Measurements from ENCODE around the gene USP46.

USP46 gene

GRCh38 chr4:52657618-52658501 is 1.2 kb downstream of the USP46 start:
- in situ Hi-C loops (cut with HindIII; ENCODE audit: low sequenced_read_pairs) = no loop called here

- in situ Hi-C loops (cut with HindIII; ENCODE audit: low sequenced_read_pairs) = no loop called here
These were observed 1.8 kb downstream of the USP46 start for GRCh38 chr4:52657292-52657617.

DNA sequence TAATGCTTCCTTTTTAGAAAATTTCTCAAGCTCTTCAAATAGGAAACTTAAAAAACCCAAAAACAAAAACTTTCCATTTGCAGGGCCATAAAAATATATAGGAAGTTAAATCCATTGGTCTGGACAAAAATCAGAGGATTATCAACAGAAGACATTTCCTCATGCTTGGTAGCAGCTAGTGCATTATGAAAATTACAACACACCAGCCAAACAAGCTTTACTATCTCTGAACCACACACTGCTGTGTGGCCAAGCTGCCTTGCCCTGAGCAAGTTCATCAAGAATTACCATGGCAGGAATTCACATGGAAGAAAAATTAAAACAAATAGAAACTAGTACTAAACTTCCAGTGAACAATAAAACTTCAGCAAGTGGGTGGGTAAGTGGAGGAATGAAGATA is 3.6 kb downstream of the USP46 start:
- in situ Hi-C loops (cut with HindIII; ENCODE audit: low sequenced_read_pairs) = no loop called here

GRCh38 chr4:52651996-52652672 is 7.0 kb downstream of the USP46 start:
- in situ Hi-C loops (cut with HindIII; ENCODE audit: low sequenced_read_pairs) = no loop called here

- in situ Hi-C loops (cut with HindIII; ENCODE audit: low sequenced_read_pairs) = no loop called here
These were observed 10.3 kb downstream of the USP46 start for GRCh38 chr4:52648836-52649235.

DNA sequence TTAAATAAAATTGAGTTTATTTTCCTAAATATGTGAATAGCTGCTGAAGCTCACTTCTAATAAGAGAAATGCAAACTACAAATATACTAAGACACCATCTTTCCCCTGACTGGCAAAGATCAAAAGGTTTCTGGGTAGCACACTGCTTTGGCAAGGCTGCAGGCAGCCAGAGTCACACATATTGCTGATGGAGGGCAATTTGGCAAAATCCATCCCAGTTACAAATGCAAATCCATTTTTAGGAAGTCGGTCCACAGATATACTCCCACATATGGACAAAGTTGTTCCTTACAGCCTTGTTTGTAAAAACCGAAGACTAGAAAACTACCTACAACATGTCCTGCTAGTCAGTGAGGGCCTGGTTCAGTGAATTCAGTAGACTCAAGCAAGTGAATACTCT is 12.4 kb downstream of the USP46 start:
- in situ Hi-C loops (cut with HindIII; ENCODE audit: low sequenced_read_pairs) = no loop called here

GRCh38 chr4:52646096-52646495 is 13.0 kb downstream of the USP46 start:
- in situ Hi-C loops (cut with HindIII; ENCODE audit: low sequenced_read_pairs) = no loop called here

DNA sequence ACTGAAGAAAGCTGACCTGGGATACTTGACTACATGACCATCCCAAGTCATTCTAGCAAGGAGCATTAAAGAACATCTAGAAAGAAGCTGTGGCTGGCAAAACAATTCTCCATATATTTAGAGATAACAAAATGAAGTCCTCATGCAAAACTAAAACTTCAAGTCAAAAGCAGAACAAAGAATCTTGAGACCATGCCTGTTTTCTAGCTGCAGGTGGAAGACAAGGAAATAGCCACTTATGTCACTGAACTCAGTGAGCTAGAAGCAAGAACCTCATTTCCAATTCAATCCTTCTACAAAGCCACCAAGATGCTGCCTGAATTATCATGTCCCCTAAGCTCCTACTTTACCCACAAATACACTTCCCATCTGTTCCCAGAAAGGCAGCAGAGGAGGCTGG is 13.8 kb downstream of the USP46 start:
- in situ Hi-C loops (cut with HindIII; ENCODE audit: low sequenced_read_pairs) = no loop called here

- in situ Hi-C loops (cut with HindIII; ENCODE audit: low sequenced_read_pairs) = no loop called here
These were observed 15.3 kb downstream of the USP46 start for GRCh38 chr4:52643785-52644244.

GRCh38 chr4:52643190-52643589 is 15.9 kb downstream of the USP46 start:
- in situ Hi-C loops (cut with HindIII; ENCODE audit: low sequenced_read_pairs) = no loop called here

GRCh38 chr4:52641854-52642563 is 17.1 kb downstream of the USP46 start:
- in situ Hi-C loops (cut with HindIII; ENCODE audit: low sequenced_read_pairs) = no loop called here

GRCh38 chr4:52640808-52641565 is 18.1 kb downstream of the USP46 start:
- in situ Hi-C loops (cut with HindIII; ENCODE audit: low sequenced_read_pairs) = no loop called here

- in situ Hi-C loops (cut with HindIII; ENCODE audit: low sequenced_read_pairs) = no loop called here
These were observed 20.4 kb downstream of the USP46 start for GRCh38 chr4:52638717-52639116.

GRCh38 chr4:52637116-52637515 is 22.0 kb downstream of the USP46 start:
- in situ Hi-C loops (cut with HindIII; ENCODE audit: low sequenced_read_pairs) = no loop called here

- in situ Hi-C loops (cut with HindIII; ENCODE audit: low sequenced_read_pairs) = no loop called here
These were observed 23.5 kb downstream of the USP46 start for GRCh38 chr4:52635560-52635959.

- in situ Hi-C loops (cut with HindIII; ENCODE audit: low sequenced_read_pairs) = no loop called here
These were observed 24.0 kb downstream of the USP46 start for GRCh38 chr4:52635130-52635529.

- in situ Hi-C loops (cut with HindIII; ENCODE audit: low sequenced_read_pairs) = no loop called here
These were observed 25.3 kb downstream of the USP46 start for GRCh38 chr4:52633846-52634245.

DNA sequence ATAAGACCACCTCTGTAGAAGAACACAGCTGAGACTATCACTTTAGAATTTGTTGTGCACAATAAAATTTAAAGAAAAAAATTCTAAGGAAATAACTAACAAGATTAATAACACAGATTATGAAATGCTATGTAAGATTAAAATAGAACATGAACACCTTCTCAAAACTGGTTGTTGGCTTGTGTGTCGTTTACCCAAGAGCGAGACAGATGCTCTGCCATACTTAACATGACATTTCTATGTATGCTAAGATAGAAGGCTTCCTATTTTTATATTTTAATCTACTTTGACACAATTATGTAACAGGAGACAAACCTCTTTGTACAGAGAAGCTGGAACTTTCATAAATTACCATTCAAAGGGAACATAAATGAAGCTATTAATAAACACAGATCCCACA is 30.1 kb downstream of the USP46 start:
- in situ Hi-C loops (cut with HindIII; ENCODE audit: low sequenced_read_pairs) = no loop called here

DNA sequence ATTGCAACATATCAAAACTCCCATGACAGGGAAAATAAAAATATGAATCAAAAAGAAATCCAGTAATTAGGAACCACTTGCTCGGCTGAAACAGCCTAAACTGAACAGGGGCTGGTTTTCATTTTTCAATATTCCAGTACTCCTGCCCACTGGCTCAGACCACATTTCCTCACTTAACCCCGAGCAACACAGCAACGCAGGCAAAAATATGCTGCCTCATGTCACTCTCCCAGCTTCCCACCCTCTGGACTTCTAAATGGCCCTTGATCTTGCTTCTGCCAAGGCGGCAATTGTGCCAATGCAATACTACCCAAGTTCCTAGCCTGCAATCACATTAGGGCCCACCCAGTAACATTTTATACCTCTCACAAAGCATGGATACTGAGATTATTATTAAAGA is 30.6 kb downstream of the USP46 start:
- in situ Hi-C loops (cut with HindIII; ENCODE audit: low sequenced_read_pairs) = no loop called here

- in situ Hi-C loops (cut with HindIII; ENCODE audit: low sequenced_read_pairs) = no loop called here
These were observed 31.2 kb downstream of the USP46 start for GRCh38 chr4:52627876-52628275.

DNA sequence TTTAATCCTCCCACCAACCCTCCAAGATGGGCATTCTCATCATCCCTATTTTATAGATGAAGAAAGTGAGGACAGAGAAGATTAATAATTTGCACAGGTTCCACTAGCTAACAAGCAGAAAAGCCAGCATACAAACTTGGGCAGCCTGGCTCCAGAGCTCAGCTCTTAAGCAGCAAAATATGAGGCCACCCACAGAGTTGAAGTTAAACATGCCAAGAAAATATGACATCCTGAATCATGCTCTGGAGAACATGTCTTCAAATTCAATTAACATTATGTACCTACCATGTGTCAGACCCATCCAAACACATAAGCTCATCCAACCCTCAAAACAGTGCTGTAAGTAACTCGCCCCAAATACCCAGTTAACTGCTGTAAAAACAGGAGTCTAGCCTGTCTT is 33.9 kb downstream of the USP46 start:
- in situ Hi-C loops (cut with HindIII; ENCODE audit: low sequenced_read_pairs) = no loop called here

Measured in endothelial cell of hepatic sinusoid (primary cell).